GM19240 (cell line): ENCODE results near the gene TAF8.

Source experiments
- DNase-seq: peaks from one replicate; pipeline ENCODE4 v3.0.0; 2011; ENCODE audit warnings: low spot score; ENCODE audit not compliant: insufficient read length

Gene TAF8

GRCh38 chr6:42095094-42095493 lies 44.8 kb downstream of the TAF8 start:
- no peak for DNase-seq

GRCh38 chr6:42095776-42096541 lies 45.6 kb downstream of the TAF8 start:
- no peak for DNase-seq

- DNase-seq = no peak
Measured at GRCh38 chr6:42099340-42100028, 49.2 kb downstream of the TAF8 start.

- DNase-seq = no peak
Measured at GRCh38 chr6:42100029-42100901, 49.9 kb downstream of the TAF8 start.

- no peak for DNase-seq
Measured at GRCh38 chr6:42101186-42101657, 50.9 kb downstream of the TAF8 start.

- DNase-seq = no peak
Measured at GRCh38 chr6:42103216-42103615, 52.9 kb downstream of the TAF8 start.

- DNase-seq = no peak
Measured at GRCh38 chr6:42103753-42104094, 53.4 kb downstream of the TAF8 start.

GRCh38 chr6:42104095-42104803 lies 53.9 kb downstream of the TAF8 start:
- DNase-seq = peak; percentile 82

GRCh38 chr6:42104804-42105125 lies 54.4 kb downstream of the TAF8 start:
- DNase-seq = no peak

GRCh38 chr6:42105156-42105648 lies 54.9 kb downstream of the TAF8 start:
- DNase-seq = no peak

GRCh38 chr6:42105709-42106108 lies 55.4 kb downstream of the TAF8 start:
- DNase-seq = no peak

- DNase-seq = no peak
Measured at GRCh38 chr6:42106112-42107023, 56.0 kb downstream of the TAF8 start.

- DNase-seq = no peak
Measured at GRCh38 chr6:42108071-42108470, 57.7 kb downstream of the TAF8 start.

GRCh38 chr6:42110683-42111082 lies 60.4 kb downstream of the TAF8 start:
- no peak for DNase-seq

- DNase-seq = no peak
Measured at GRCh38 chr6:42112351-42112750, 62.0 kb downstream of the TAF8 start.

GRCh38 chr6:42113936-42114636 lies 63.8 kb downstream of the TAF8 start:
- DNase-seq = no peak

GRCh38 chr6:42117843-42118161 lies 67.5 kb downstream of the TAF8 start:
- DNase-seq = no peak

GRCh38 chr6:42118162-42119001 lies 68.1 kb downstream of the TAF8 start:
- no peak for DNase-seq
